ENCODE data around the gene ALPK1. TPM values are rescaled to one million over a fixed set of nuclear protein-coding genes. Genes with fewer than 3 reads are reported as not detected.

The ALPK1 gene
- polyA plus RNA-seq, 1 donor from 2014 or later = 0.10 TPM

- Histone ChIP-seq H3K27me3 (ENCODE audit: insufficient read depth, low read depth, low read length) (no peaks in the 10 kb centered on the region), H3K9ac (ENCODE audit: low read length) (no peak overlapping the region), H3K36me3 (ENCODE audit: insufficient read depth, low read length) (no peaks in the 10 kb centered on the region), H4K20me1 (ENCODE audit: insufficient read depth) (no peaks in the 10 kb centered on the region), H2AFZ (ENCODE audit: low read depth, low read length) (no peak overlapping the region), H3K9me3 (ENCODE audit: low read length) (no peaks in the 10 kb centered on the region), H3F3A (ENCODE audit: insufficient read depth, low read length, poor library complexity, severe bottlenecking) (no peaks in the 10 kb centered on the region), H3K27ac (ENCODE audit: low read length) (no peak overlapping the region), H3K4me2 (ENCODE audit: low read length) (no peak overlapping the region), H3K9me2 (ENCODE audit: insufficient read depth, low read length) (no peaks in the 10 kb centered on the region), H3K4me3 (ENCODE audit: low read length) (no peak overlapping the region), H3K79me2 (replicated peaks; ENCODE audit: insufficient read depth, low read length) (no peaks in the 10 kb centered on the region)
- TF ChIP-seq MXI1 (conservative IDR thresholded peaks at IDR 0.05; ENCODE audit: poor library complexity, severe bottlenecking) (no peak), RAD21 (conservative IDR thresholded peaks at IDR 0.05) (no peak), POLR2AphosphoS5 (IDR thresholded peaks at IDR 0.05) (no peak), REST (IDR thresholded peaks at IDR 0.05; ENCODE audit: borderline replicate concordance) (no peak), TAF1 (IDR thresholded peaks at IDR 0.05; ENCODE audit: low read depth) (no peak), CTCF (IDR thresholded peaks at IDR 0.05; ENCODE audit: poor library complexity, severe bottlenecking) (no peak), EZH2 (IDR thresholded peaks at IDR 0.05; ENCODE audit: borderline replicate concordance, insufficient read depth, low read length, poor library complexity, severe bottlenecking) (no peak), EP300 (conservative IDR thresholded peaks at IDR 0.05; ENCODE audit: poor library complexity, severe bottlenecking) (no peak), SMC3 (conservative IDR thresholded peaks at IDR 0.05; ENCODE audit: poor library complexity) (no peak)
Observed at GRCh38 chr4:112252234-112252633, 44.9 kb upstream of the ALPK1 start.

- Histone ChIP-seq H3K4me3 (ENCODE audit: low read length) (no peak overlapping the region), H3K79me2 (replicated peaks; ENCODE audit: insufficient read depth, low read length) (no peaks in the 10 kb centered on the region), H3K27ac (ENCODE audit: low read length) (no peak overlapping the region), H3K27me3 (ENCODE audit: insufficient read depth, low read depth, low read length) (no peaks in the 10 kb centered on the region), H4K20me1 (ENCODE audit: insufficient read depth) (no peaks in the 10 kb centered on the region), H3K36me3 (ENCODE audit: insufficient read depth, low read length) (peaks cover 4% of the 10 kb centered on the region), H2AFZ (ENCODE audit: low read depth, low read length) (no peak overlapping the region), H3F3A (ENCODE audit: insufficient read depth, low read length, poor library complexity, severe bottlenecking) (no peaks in the 10 kb centered on the region), H3K9me3 (ENCODE audit: low read length) (no peaks in the 10 kb centered on the region), H3K4me2 (ENCODE audit: low read length) (no peak overlapping the region), H3K9me2 (ENCODE audit: insufficient read depth, low read length) (no peaks in the 10 kb centered on the region), H3K9ac (ENCODE audit: low read length) (no peak overlapping the region)
- TF ChIP-seq CTCF (IDR thresholded peaks at IDR 0.05; ENCODE audit: poor library complexity, severe bottlenecking) (no peak), MXI1 (conservative IDR thresholded peaks at IDR 0.05; ENCODE audit: poor library complexity, severe bottlenecking) (no peak), EZH2 (IDR thresholded peaks at IDR 0.05; ENCODE audit: borderline replicate concordance, insufficient read depth, low read length, poor library complexity, severe bottlenecking) (no peak), REST (IDR thresholded peaks at IDR 0.05; ENCODE audit: borderline replicate concordance) (no peak), TAF1 (IDR thresholded peaks at IDR 0.05; ENCODE audit: low read depth) (no peak)
Observed at GRCh38 chr4:112253382-112254000, 43.7 kb upstream of the ALPK1 start.

All from neural cell (in vitro differentiated cells).